ENCODE results near the gene GFPT2.

Gene GFPT2

DNA sequence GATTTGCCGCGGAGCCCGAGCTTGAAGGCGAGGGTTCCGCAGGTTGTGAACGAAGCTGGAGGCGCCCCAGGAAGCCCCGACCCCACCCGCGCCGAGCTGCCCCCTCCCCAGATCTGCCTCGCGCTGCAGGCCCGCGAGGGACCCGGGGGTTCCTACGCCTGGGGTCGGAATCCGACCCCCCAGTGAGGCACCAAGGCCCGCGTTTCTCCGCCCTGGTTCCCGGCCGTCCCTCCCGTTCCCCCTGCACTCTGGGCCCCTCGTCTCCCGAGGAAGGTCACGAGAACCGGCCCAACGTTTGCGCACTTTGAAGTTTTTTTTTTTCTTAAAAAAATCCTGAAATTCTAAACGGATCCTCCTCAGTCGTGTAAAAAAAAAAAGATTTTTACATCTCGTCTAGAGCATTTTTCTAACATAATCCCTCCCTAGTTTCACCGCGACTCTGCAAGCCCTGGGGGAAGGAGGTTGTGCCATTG, 880 bp upstream of the GFPT2 start:
- TF ChIP-seq EGR1 (IDR thresholded peaks at IDR 0.05) (no peak), RAD21 (IDR thresholded peaks at IDR 0.05; ENCODE audit: low read depth) (no peak), YY1 (IDR thresholded peaks at IDR 0.05; ENCODE audit: low read depth) (no peak), ZBTB7A (IDR thresholded peaks at IDR 0.05; ENCODE audit: low read depth) (no peak), NFIC (IDR thresholded peaks at IDR 0.05) (no peak), EP300 (IDR thresholded peaks at IDR 0.05; ENCODE audit: borderline replicate concordance) (no peak), TEAD4 (IDR thresholded peaks at IDR 0.05) (no peak), CEBPB (IDR thresholded peaks at IDR 0.05) (no peak), TCF12 (IDR thresholded peaks at IDR 0.05; ENCODE audit: low read depth) (no peak), CREB1 (IDR thresholded peaks at IDR 0.05; ENCODE audit: low read depth) (no peak), FOXM1 (IDR thresholded peaks at IDR 0.05; ENCODE audit: borderline replicate concordance, low read depth) (no peak), TAF1 (IDR thresholded peaks at IDR 0.05; ENCODE audit: low read depth) (no peak)
- TF ChIP-seq, protein P1, sequence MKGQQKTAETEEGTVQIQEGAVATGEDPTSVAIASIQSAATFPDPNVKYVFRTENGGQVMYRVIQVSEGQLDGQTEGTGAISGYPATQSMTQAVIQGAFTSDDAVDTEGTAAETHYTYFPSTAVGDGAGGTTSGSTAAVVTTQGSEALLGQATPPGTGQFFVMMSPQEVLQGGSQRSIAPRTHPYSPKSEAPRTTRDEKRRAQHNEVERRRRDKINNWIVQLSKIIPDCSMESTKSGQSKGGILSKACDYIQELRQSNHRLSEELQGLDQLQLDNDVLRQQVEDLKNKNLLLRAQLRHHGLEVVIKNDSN (IDR thresholded peaks at IDR 0.05), result no peak
- TF ChIP-seq, protein P2, sequence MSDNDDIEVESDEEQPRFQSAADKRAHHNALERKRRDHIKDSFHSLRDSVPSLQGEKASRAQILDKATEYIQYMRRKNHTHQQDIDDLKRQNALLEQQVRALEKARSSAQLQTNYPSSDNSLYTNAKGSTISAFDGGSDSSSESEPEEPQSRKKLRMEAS (IDR thresholded peaks at IDR 0.05), result no peak
- TF ChIP-seq, protein P3, sequence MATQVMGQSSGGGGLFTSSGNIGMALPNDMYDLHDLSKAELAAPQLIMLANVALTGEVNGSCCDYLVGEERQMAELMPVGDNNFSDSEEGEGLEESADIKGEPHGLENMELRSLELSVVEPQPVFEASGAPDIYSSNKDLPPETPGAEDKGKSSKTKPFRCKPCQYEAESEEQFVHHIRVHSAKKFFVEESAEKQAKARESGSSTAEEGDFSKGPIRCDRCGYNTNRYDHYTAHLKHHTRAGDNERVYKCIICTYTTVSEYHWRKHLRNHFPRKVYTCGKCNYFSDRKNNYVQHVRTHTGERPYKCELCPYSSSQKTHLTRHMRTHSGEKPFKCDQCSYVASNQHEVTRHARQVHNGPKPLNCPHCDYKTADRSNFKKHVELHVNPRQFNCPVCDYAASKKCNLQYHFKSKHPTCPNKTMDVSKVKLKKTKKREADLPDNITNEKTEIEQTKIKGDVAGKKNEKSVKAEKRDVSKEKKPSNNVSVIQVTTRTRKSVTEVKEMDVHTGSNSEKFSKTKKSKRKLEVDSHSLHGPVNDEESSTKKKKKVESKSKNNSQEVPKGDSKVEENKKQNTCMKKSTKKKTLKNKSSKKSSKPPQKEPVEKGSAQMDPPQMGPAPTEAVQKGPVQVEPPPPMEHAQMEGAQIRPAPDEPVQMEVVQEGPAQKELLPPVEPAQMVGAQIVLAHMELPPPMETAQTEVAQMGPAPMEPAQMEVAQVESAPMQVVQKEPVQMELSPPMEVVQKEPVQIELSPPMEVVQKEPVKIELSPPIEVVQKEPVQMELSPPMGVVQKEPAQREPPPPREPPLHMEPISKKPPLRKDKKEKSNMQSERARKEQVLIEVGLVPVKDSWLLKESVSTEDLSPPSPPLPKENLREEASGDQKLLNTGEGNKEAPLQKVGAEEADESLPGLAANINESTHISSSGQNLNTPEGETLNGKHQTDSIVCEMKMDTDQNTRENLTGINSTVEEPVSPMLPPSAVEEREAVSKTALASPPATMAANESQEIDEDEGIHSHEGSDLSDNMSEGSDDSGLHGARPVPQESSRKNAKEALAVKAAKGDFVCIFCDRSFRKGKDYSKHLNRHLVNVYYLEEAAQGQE (IDR thresholded peaks at IDR 0.05; ENCODE audit: low read depth), result no peak

DNA sequence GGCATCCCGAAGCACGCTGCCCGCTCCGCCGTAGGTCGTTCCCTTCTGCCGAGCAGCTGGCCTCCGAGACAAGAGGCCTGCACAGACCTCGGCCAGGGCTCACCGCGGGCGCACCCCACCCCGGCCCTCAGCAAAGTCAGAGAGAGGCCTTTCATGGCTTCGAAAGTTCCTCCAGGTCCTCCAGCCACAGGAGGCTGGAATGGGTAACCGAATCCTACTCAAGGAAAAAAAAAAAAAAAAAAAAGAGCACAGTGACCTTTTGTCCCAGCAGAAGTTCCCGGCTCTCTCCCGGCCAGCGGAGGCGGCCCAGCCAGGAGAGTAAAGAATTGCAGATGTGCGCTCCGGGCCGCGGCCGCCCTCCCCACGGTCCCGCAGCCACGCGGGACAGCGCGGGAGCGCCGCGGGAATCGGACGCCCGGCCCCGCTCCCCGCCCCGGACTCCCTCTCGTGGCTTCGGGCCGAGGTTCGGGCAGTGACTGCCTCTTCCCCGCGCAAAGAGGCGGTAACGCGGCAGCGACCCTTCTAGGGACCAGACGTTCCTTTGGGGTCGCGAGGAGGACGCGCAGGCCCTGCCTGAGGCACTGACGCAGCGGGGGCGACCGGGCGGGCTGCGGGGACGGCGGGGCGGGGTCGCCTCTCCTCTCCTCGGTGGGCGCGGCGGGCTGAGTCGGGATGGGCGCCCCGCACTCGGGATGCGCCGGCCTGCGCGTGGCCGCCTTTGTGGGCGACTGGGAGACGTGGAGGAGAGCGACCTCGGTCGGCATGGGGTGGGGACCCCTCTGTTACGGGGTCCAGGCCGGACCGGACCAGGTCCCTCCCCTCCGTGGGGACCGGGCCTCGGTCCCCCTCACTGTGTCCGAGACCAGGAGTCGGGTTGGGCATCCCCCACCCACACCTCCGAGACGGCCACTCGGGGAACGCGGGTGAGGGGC, 754 bp downstream of the GFPT2 start:
- no peak for TF ChIP-seq TEAD4 (IDR thresholded peaks at IDR 0.05)
- peak; percentile 13; the same call in 1 of the 2 replicates for TF ChIP-seq ZBTB7A (IDR thresholded peaks at IDR 0.05; ENCODE audit: low read depth)

DNA sequence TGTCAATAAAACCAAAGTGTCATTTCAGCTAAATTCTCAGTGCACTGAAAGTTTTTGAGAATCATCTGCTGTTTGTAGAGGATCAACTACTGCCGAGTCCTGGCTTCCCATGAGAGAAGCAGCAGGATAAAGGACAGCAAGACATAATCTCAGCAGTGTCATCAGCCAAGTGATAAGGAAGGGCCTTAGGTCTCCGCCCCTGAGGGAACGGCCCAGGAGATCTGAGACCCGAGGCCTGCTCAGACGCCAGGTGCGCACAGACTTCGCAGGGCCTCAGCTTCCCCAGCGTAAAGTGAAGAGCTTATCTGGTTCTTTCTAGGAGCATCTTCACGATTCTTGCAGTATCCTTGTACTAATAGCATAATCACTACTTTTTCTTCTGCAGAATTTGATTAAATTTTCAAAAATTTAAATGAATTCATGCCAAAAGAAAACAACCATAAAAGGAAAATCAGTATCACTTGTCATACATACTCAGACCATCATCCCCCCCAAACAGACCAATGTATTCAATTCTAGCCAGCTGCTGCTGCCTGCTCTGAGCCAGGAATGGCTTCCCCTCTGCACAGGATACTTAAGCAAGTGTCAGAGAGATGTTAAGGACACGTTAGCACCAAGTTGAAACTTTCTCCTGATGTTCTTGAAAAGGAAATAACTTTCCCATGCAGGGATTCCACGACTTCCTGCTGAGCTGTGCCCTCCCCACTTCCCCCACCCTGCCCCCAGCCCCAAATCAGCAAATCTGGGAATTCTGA, 2.2 kb downstream of the GFPT2 start:
- TF ChIP-seq, protein P3 (IDR thresholded peaks at IDR 0.05; ENCODE audit: low read depth), result no peak
- no peak for TF ChIP-seq CEBPB (IDR thresholded peaks at IDR 0.05)
- TF ChIP-seq EP300 (IDR thresholded peaks at IDR 0.05; ENCODE audit: borderline replicate concordance), result no peak
- no peak for TF ChIP-seq TEAD4 (IDR thresholded peaks at IDR 0.05)
- TF ChIP-seq TCF12 (IDR thresholded peaks at IDR 0.05; ENCODE audit: low read depth), result no peak
- TF ChIP-seq, protein P1 (IDR thresholded peaks at IDR 0.05), result no peak
- no peak for TF ChIP-seq EGR1 (IDR thresholded peaks at IDR 0.05)
- no peak for TF ChIP-seq TAF1 (IDR thresholded peaks at IDR 0.05; ENCODE audit: low read depth)
- no peak for TF ChIP-seq ZBTB7A (IDR thresholded peaks at IDR 0.05; ENCODE audit: low read depth)
- TF ChIP-seq YY1 (IDR thresholded peaks at IDR 0.05; ENCODE audit: low read depth), result no peak
- TF ChIP-seq, protein P2 (IDR thresholded peaks at IDR 0.05), result no peak
- no peak for TF ChIP-seq NFIC (IDR thresholded peaks at IDR 0.05)
- no peak for TF ChIP-seq CREB1 (IDR thresholded peaks at IDR 0.05; ENCODE audit: low read depth)
- TF ChIP-seq RAD21 (IDR thresholded peaks at IDR 0.05; ENCODE audit: low read depth), result no peak
- no peak for TF ChIP-seq FOXM1 (IDR thresholded peaks at IDR 0.05; ENCODE audit: borderline replicate concordance, low read depth)

DNA sequence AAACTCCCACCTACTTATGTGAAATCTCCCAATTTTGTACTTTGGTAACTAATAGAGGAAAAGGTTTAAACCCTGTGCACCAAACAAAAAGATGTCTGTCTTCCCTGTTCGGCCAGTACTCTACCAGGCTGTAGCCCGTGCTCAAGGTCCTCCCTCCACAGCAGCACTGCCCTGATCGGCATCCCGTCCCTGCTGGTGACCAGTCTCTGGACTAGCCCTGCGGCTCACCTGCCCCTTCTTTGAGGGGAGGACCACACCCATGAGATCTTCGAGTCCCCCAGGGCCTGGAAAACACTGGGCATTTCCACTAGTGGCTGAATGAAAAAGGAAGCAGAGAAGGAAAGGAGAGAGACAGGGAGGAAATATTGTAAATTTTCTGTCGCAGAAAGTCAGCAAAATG, 2.8 kb downstream of the GFPT2 start:
- TF ChIP-seq TAF1 (IDR thresholded peaks at IDR 0.05; ENCODE audit: low read depth), result no peak
- no peak for TF ChIP-seq CREB1 (IDR thresholded peaks at IDR 0.05; ENCODE audit: low read depth)
- no peak for TF ChIP-seq CEBPB (IDR thresholded peaks at IDR 0.05)
- TF ChIP-seq ZBTB7A (IDR thresholded peaks at IDR 0.05; ENCODE audit: low read depth), result no peak
- no peak for TF ChIP-seq YY1 (IDR thresholded peaks at IDR 0.05; ENCODE audit: low read depth)
- no peak for TF ChIP-seq FOXM1 (IDR thresholded peaks at IDR 0.05; ENCODE audit: borderline replicate concordance, low read depth)
- TF ChIP-seq RAD21 (IDR thresholded peaks at IDR 0.05; ENCODE audit: low read depth), result no peak
- TF ChIP-seq, protein P2 (IDR thresholded peaks at IDR 0.05), result no peak
- no peak for TF ChIP-seq TCF12 (IDR thresholded peaks at IDR 0.05; ENCODE audit: low read depth)
- TF ChIP-seq, protein P3 (IDR thresholded peaks at IDR 0.05; ENCODE audit: low read depth), result no peak
- TF ChIP-seq NFIC (IDR thresholded peaks at IDR 0.05), result no peak
- TF ChIP-seq TEAD4 (IDR thresholded peaks at IDR 0.05), result no peak
- TF ChIP-seq EP300 (IDR thresholded peaks at IDR 0.05; ENCODE audit: borderline replicate concordance), result no peak
- TF ChIP-seq, protein P1 (IDR thresholded peaks at IDR 0.05), result no peak
- TF ChIP-seq EGR1 (IDR thresholded peaks at IDR 0.05), result no peak
